Gastroesophageal sphincter (tissue), 3 donors: ENCODE results near the gene GNAQ.

ENCODE experiments used
- CTCF ChIP-seq, 4 experiments: fragments of 200-600 bp in 2 of 4; fragments of 450-650 bp in 2 of 4; sonication (generic) in 1 of 4; IDR thresholded peaks; one replicate each; pipeline ENCODE4 v1.5.1; 2017 to 2019; ENCODE audit warnings: antibody characterized with exemption in 4 of 4, mild to moderate bottlenecking in 2 of 4, moderate library complexity in 2 of 4
- POLR2AphosphoS5 ChIP-seq: sonication (generic); formaldehyde crosslinking; IDR thresholded peaks from one replicate; pipeline ENCODE4 v1.6.1; 2017; ENCODE audit warnings: antibody characterized with exemption

DNA sequence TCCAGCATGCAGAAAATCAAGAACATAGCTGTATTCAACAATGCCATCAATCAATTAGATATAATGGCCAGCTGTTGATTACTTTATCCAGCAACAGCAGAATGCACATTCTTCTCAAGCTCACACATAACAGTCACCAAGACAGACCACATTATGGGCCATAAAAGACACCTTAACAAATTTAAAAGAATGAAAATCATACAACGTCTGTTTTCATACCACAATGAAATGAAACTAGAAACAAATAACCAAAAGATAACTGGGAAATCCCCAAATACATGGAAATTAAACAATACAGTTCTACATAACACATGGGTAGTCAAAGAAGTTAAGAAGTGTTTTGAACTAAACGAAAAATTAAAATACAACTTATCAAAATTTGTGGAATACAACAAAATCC, 252.6 kb downstream of the GNAQ start:
- TF ChIP-seq POLR2AphosphoS5: no peak
- no peak for TF ChIP-seq CTCF (IDR thresholded peaks at IDR 0.05)
